H9 (cell line): ENCODE results near the gene ARID1B. TPM values are rescaled to one million over a fixed set of nuclear protein-coding genes. Genes with fewer than 3 reads are reported as not detected.

Source experiments
- DNase-seq: peaks from one replicate; pipeline ENCODE4 v3.0.0-alpha.2; 2017
- H2AFZ ChIP-seq: one replicate; pipeline ENCODE4 v1.6.1; 2013; ENCODE audit warnings: mild to moderate bottlenecking, low read length, control low read depth, moderate library complexity
- H2AK5ac ChIP-seq: 2 replicates; pipeline ENCODE4 v1.6.1; 2013; ENCODE audit warnings: low read length, control low read depth, mixed read lengths; ENCODE audit not compliant: insufficient read length
- H2BK120ac ChIP-seq: one replicate; pipeline ENCODE4 v1.6.1; 2013; ENCODE audit warnings: low read depth, mild to moderate bottlenecking, low read length, control low read depth, inconsistent platforms; ENCODE audit not compliant: poor library complexity, severe bottlenecking
- H2BK12ac ChIP-seq: 2 replicates; pipeline ENCODE4 v1.6.1; 2013; ENCODE audit warnings: low read length, control low read depth, mixed read lengths, low read depth; ENCODE audit not compliant: insufficient read length
- H2BK15ac ChIP-seq: 2 replicates; pipeline ENCODE4 v1.6.1; 2013; ENCODE audit warnings: low read depth, low read length, control low read depth
- H2BK20ac ChIP-seq: one replicate; pipeline ENCODE4 v1.6.1; 2013; ENCODE audit warnings: low read depth, mild to moderate bottlenecking, low read length, control low read depth, inconsistent platforms; ENCODE audit not compliant: poor library complexity, severe bottlenecking
- H2BK5ac ChIP-seq: 2 replicates; pipeline ENCODE4 v1.6.1; 2013; ENCODE audit warnings: low read length, control low read depth, mixed read lengths; ENCODE audit not compliant: insufficient read length
- H3K14ac ChIP-seq: 2 replicates; pipeline ENCODE4 v1.6.1; 2013; ENCODE audit warnings: low read length, control low read depth; ENCODE audit not compliant: insufficient read depth
- H3K18ac ChIP-seq: 2 replicates; pipeline ENCODE4 v1.6.1; 2013; ENCODE audit warnings: low read depth, mild to moderate bottlenecking, mixed read lengths, low read length, control low read depth; ENCODE audit not compliant: insufficient read length
- H3K23ac ChIP-seq: 2 replicates; pipeline ENCODE4 v1.6.1; 2013; ENCODE audit warnings: low read length, control low read depth, mixed read lengths, low read depth; ENCODE audit not compliant: insufficient read length
- H3K23me2 ChIP-seq: 2 replicates; pipeline ENCODE4 v1.6.1; 2013; ENCODE audit warnings: low read depth, mild to moderate bottlenecking, mixed read lengths, low read length, control low read depth; ENCODE audit not compliant: insufficient read length, poor library complexity, severe bottlenecking
- H3K27ac ChIP-seq: 2 replicates; pipeline ENCODE4 v1.5.1; 2013; ENCODE audit warnings: low read length, control low read depth, mixed read lengths, low read depth; ENCODE audit not compliant: insufficient read length
- H3K27me3 ChIP-seq: 2 replicates; pipeline ENCODE4 v1.6.1; 2013; ENCODE audit warnings: low read length, control low read depth, inconsistent platforms; ENCODE audit not compliant: insufficient read depth
- H3K4ac ChIP-seq: 2 replicates; pipeline ENCODE4 v1.6.1; 2013; ENCODE audit warnings: low read depth, mild to moderate bottlenecking, control low read depth, inconsistent platforms, low read length, moderate library complexity
- H3K4me1 ChIP-seq: 2 replicates; pipeline ENCODE4 v1.6.1; 2013; ENCODE audit warnings: low read length, control low read depth, inconsistent platforms; ENCODE audit not compliant: insufficient read depth
- H3K4me2 ChIP-seq: 2 replicates; pipeline ENCODE4 v1.6.1; 2013; ENCODE audit warnings: low read length, control low read depth, mixed read lengths; ENCODE audit not compliant: insufficient read length, insufficient read depth
- H3K56ac ChIP-seq: 2 replicates; pipeline ENCODE4 v1.6.1; 2013; ENCODE audit warnings: low read depth, mild to moderate bottlenecking, mixed read lengths, low read length, control low read depth; ENCODE audit not compliant: insufficient read length
- H3K79me1 ChIP-seq: 2 replicates; pipeline ENCODE4 v1.6.1; 2013; ENCODE audit warnings: low read depth, mild to moderate bottlenecking, moderate library complexity, low read length, control low read depth, inconsistent platforms; ENCODE audit not compliant: insufficient read depth, poor library complexity, severe bottlenecking
- H3K79me2 ChIP-seq: 2 replicates; pipeline ENCODE4 v1.6.1; 2013; ENCODE audit warnings: low read length, control low read depth, inconsistent platforms; ENCODE audit not compliant: insufficient read depth
- H3K9ac ChIP-seq: 2 replicates; pipeline ENCODE4 v1.6.1; 2013; ENCODE audit warnings: low read length, control low read depth, mixed read lengths; ENCODE audit not compliant: insufficient read length; ENCODE audit errors: extremely low read depth
- H3K9me3 ChIP-seq: one replicate; pipeline ENCODE4 v1.6.1; 2013; ENCODE audit warnings: low read depth, low read length, inconsistent platforms; ENCODE audit not compliant: control insufficient read depth
- H3T11ph ChIP-seq: one replicate; pipeline ENCODE4 v1.6.1; 2013; ENCODE audit warnings: mild to moderate bottlenecking, low read length, control low read depth, inconsistent platforms
- H4K20me1 ChIP-seq: one replicate; pipeline ENCODE4 v1.6.1; 2013; ENCODE audit not compliant: control insufficient read depth, insufficient read length, insufficient read depth
- H4K5ac ChIP-seq: 2 replicates; pipeline ENCODE4 v1.6.1; 2013; ENCODE audit warnings: low read depth, mild to moderate bottlenecking, mixed read lengths, low read length, control low read depth; ENCODE audit not compliant: insufficient read length
- H4K8ac ChIP-seq: replicated peaks from 2 replicates; pipeline ENCODE4 v1.6.1; 2013; ENCODE audit warnings: low read length, control low read depth, mixed read lengths, low read depth; ENCODE audit not compliant: insufficient read length
- H4K91ac ChIP-seq: 2 replicates; pipeline ENCODE4 v1.6.1; 2013; ENCODE audit warnings: low read depth, mild to moderate bottlenecking, moderate library complexity, mixed read lengths, low read length, control low read depth; ENCODE audit not compliant: insufficient read length
- H3K27ac Mint-ChIP-seq, 3 experiments: 2 replicates in 2 of 3; 3 replicates in 1 of 3; pipeline ENCODE4 v1.8.0; 2020 to 2021; ENCODE audit warnings: mixed read lengths in 3 of 3, mild to moderate bottlenecking in 1 of 3, moderate library complexity in 1 of 3
- H3K27me3 Mint-ChIP-seq: 2 replicates; pipeline ENCODE4 v1.8.0; 2021; ENCODE audit warnings: low read depth, mild to moderate bottlenecking, moderate library complexity, mixed read lengths
- H3K36me3 Mint-ChIP-seq, 3 experiments: 2 replicates in 2 of 3; 3 replicates in 1 of 3; pipeline ENCODE4 v1.8.0; 2020 to 2021; ENCODE audit warnings: low read depth in 3 of 3, mixed read lengths in 3 of 3; ENCODE audit not compliant: insufficient read depth in 1 of 3
- H3K4me1 Mint-ChIP-seq, 2 experiments: 2 replicates each; pipeline ENCODE4 v1.8.0; 2020; ENCODE audit warnings: mixed read lengths in 2 of 2
- H3K4me3 Mint-ChIP-seq, 2 experiments: 2 replicates in 1 of 2; 3 replicates in 1 of 2; pipeline ENCODE4 v1.8.0; 2020 to 2021; ENCODE audit warnings: mild to moderate bottlenecking in 2 of 2, mixed read lengths in 2 of 2, moderate library complexity in 1 of 2
- H3K9me3 Mint-ChIP-seq, 2 experiments: 2 replicates in 1 of 2; 3 replicates in 1 of 2; pipeline ENCODE4 v1.8.0; 2020; ENCODE audit warnings: mild to moderate bottlenecking in 2 of 2, mixed read lengths in 2 of 2, moderate library complexity in 1 of 2
- CTCF ChIP-seq: fragments of 200-600 bp; sonication (generic); conservative IDR thresholded peaks from 3 replicates; pipeline ENCODE4 v1.8.0; 2021; ENCODE audit warnings: antibody characterized with exemption, mild to moderate bottlenecking
- WGBS: extraction: QIAGEN DNeasy Blood & Tissue Kit; methylation state at CpG from one replicate; pipeline ENCODE4 v1.1.7; 2013; ENCODE audit warnings: missing lambda C conversion rate, low lambda C conversion rate, mixed read lengths; ENCODE audit not compliant: insufficient read length; ENCODE audit errors: extremely low coverage; 5-methylcytosine and 5-hydroxymethylcytosine counted together
- total RNA-seq: library from RNA; stranded (reverse); gene quantifications from 2 replicates; pipeline ENCODE4 v1.2.1, GENCODE V29; 2021

The ARID1B gene
- total RNA-seq, 1 experiment from 2014 or later: 88.2 TPM

GRCh38 chr6:156729248-156729647 lies 47.9 kb upstream of the ARID1B start:
- Histone ChIP-seq H3K23me2 (no peaks in the 10 kb centered on the region), H3K9me3 (no peaks in the 10 kb centered on the region), H3K23ac (no peak overlapping the region), H3K79me1 (no peaks in the 10 kb centered on the region), H3K18ac (no peak overlapping the region), H3K14ac (no peak overlapping the region), H2BK20ac (no peak overlapping the region), H2BK5ac (no peak overlapping the region), H4K8ac (no peak overlapping the region), H3K79me2 (no peaks in the 10 kb centered on the region), H3K4ac (no peak overlapping the region), H2AFZ (no peak overlapping the region), H2BK15ac (no peak overlapping the region), H4K5ac (no peak overlapping the region), H2BK120ac (no peak overlapping the region), H2AK5ac (no peak overlapping the region), H4K91ac (no peak overlapping the region), H3K56ac (no peak overlapping the region), H3K4me2 (no peak overlapping the region), H3K27ac (no peak overlapping the region), H3T11ph (no peak overlapping the region), H3K4me1 (no peaks in the 10 kb centered on the region), H3K27me3 (no peaks in the 10 kb centered on the region), H4K20me1 (no peaks in the 10 kb centered on the region), H3K9ac (no peak overlapping the region), H2BK12ac (no peak overlapping the region)
- no peak for TF ChIP-seq CTCF
- Mint-ChIP-seq H3K4me3 (no peak overlapping the region), H3K36me3 (no peaks in the 10 kb centered on the region), H3K27ac (no peak overlapping the region), H3K27me3 (no peaks in the 10 kb centered on the region), H3K9me3 (no peaks in the 10 kb centered on the region), H3K4me1 (peaks cover 4 to 6% of the 10 kb centered on the region in 2 experiments; a peak in 1 of 4 replicates)
- WGBS: no CpG with 5 or more reads among the region's 2 CpGs
- no peak for DNase-seq
